ENCODE data around the gene RHBDD1. TPM values are rescaled to one million over a fixed set of nuclear protein-coding genes. Genes with fewer than 3 reads are reported as not detected.

The RHBDD1 gene
- polyA plus RNA-seq, 2 of the 4 experiments (the other 2 are of a cell fraction): 8.3 to 46.9 TPM

DNA sequence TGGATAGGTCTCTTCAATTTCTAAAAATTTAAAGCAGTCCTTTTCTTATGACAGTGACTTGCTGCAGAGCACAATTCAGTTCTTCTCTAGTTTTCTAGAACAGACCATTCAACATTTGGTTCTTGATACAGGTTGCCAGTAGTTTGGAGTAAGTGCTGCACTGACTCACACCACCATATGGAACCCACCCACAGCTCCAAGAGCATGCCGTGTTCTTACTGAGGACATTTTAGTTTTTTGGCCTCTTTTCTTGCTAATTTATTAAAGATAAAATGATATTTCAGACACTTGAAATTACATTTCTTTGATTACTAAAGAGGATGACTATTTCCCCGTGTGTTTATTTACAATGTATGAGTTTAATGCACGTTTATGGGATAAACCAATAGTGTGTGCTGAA, 208.1 kb downstream of the RHBDD1 start (continued):
- TF ChIP-seq MAZ (IDR thresholded peaks at IDR 0.05; ENCODE audit: borderline replicate concordance, low read depth, low read length) (no peak), RFX5 (IDR thresholded peaks at IDR 0.05) (no peak), SREBF2 (IDR thresholded peaks at IDR 0.05) (no peak), KDM5A (IDR thresholded peaks at IDR 0.05) (no peak), RARB (CRISPR knock-in tag; IDR thresholded peaks at IDR 0.05) (no peak), ZC3H11A (IDR thresholded peaks at IDR 0.05) (no peak), POLR2A (IDR thresholded peaks at IDR 0.05; ENCODE audit: low read length) (no peak), E2F6 (IDR thresholded peaks at IDR 0.05; ENCODE audit: borderline replicate concordance, low read depth) (no peak), SMC3 (IDR thresholded peaks at IDR 0.05) (no peak)

Small RNA genes within 50 kb of the gene (small RNA-seq; reads per million reads assigned to genes)
- 0 reads per million in 6 experiments for gene RF00554

Other genes starting within 250 kb of the RHBDD1 start
- gene IRS1, start 36.2 kb upstream of the RHBDD1 start, polyA plus RNA-seq (2011; rRNA removed): 10.4 and 12.9 TPM in 2 replicates
- gene IRS1, start 36.2 kb upstream of the RHBDD1 start, polyA plus RNA-seq (2017; fragmentation: RNase III; extraction: RNeasy Plus Mini Kit Qiagen cat#74134 plus additional on column Dnase treatment): 13.1 to 15.6 TPM (median 13.9 TPM) in 3 replicates